Measurements from ENCODE around the gene ADAM30.

Gene ADAM30

GRCh38 chr1:119893238-119893791 lies 3.0 kb downstream of the ADAM30 start:
- no peaks in the 10 kb centered on the region for H3K9me3 ChIP-seq (ENCODE audit: control insufficient read depth, low read length)
- H3K4me1 ChIP-seq (ENCODE audit: control insufficient read depth, insufficient read depth, low read length, poor library complexity, severe bottlenecking), result no peaks in the 10 kb centered on the region
- H3K36me3 ChIP-seq (ENCODE audit: control insufficient read depth, insufficient read depth, low read length), result no peaks in the 10 kb centered on the region
- H3K4me3 ChIP-seq (ENCODE audit: extremely low read depth, insufficient read depth, low read length, poor library complexity, severe bottlenecking), result no peak overlapping the region
- no peak overlapping the region for H3K27ac ChIP-seq (ENCODE audit: low read depth, low read length, severe bottlenecking)
- 76 to 100% methylated on average over 2 to 3 of the region's 6 CpGs for WGBS, 2 experiments (ENCODE audit: insufficient coverage in 2 of 2)

- Histone ChIP-seq H3K27ac (ENCODE audit: low read depth, low read length, severe bottlenecking) (no peak overlapping the region), H3K36me3 (ENCODE audit: control insufficient read depth, insufficient read depth, low read length) (no peaks in the 10 kb centered on the region), H3K4me3 (ENCODE audit: extremely low read depth, insufficient read depth, low read length, poor library complexity, severe bottlenecking) (no peak overlapping the region), H3K9me3 (ENCODE audit: control insufficient read depth, low read length) (no peaks in the 10 kb centered on the region), H3K4me1 (ENCODE audit: control insufficient read depth, insufficient read depth, low read length, poor library complexity, severe bottlenecking) (no peaks in the 10 kb centered on the region)
- no CpG with 5 or more reads among the region's 1 CpG for WGBS, 2 experiments (ENCODE audit: insufficient coverage in 2 of 2)
These were observed 4.9 kb downstream of the ADAM30 start for GRCh38 chr1:119891386-119891785.

- H3K36me3 ChIP-seq (ENCODE audit: control insufficient read depth, insufficient read depth, low read length), result no peaks in the 10 kb centered on the region
- H3K27ac ChIP-seq (ENCODE audit: low read depth, low read length, severe bottlenecking), result no peak overlapping the region
- H3K4me1 ChIP-seq (ENCODE audit: control insufficient read depth, insufficient read depth, low read length, poor library complexity, severe bottlenecking), result no peaks in the 10 kb centered on the region
- no peaks in the 10 kb centered on the region for H3K9me3 ChIP-seq (ENCODE audit: control insufficient read depth, low read length)
- H3K4me3 ChIP-seq (ENCODE audit: extremely low read depth, insufficient read depth, low read length, poor library complexity, severe bottlenecking), result no peak overlapping the region
These were observed 7.8 kb downstream of the ADAM30 start for GRCh38 chr1:119888476-119888875.

GRCh38 chr1:119887427-119887826 lies 8.9 kb downstream of the ADAM30 start:
- no peak overlapping the region for H3K27ac ChIP-seq (ENCODE audit: low read depth, low read length, severe bottlenecking)
- no peak overlapping the region for H3K4me3 ChIP-seq (ENCODE audit: extremely low read depth, insufficient read depth, low read length, poor library complexity, severe bottlenecking)
- H3K36me3 ChIP-seq (ENCODE audit: control insufficient read depth, insufficient read depth, low read length), result no peaks in the 10 kb centered on the region
- no peaks in the 10 kb centered on the region for H3K4me1 ChIP-seq (ENCODE audit: control insufficient read depth, insufficient read depth, low read length, poor library complexity, severe bottlenecking)
- H3K9me3 ChIP-seq (ENCODE audit: control insufficient read depth, low read length), result no peaks in the 10 kb centered on the region

- no peak overlapping the region for H3K4me3 ChIP-seq (ENCODE audit: extremely low read depth, insufficient read depth, low read length, poor library complexity, severe bottlenecking)
- H3K27ac ChIP-seq (ENCODE audit: low read depth, low read length, severe bottlenecking), result no peak overlapping the region
- WGBS, 2 experiments (ENCODE audit: insufficient coverage in 2 of 2), result 29 to 37% methylated on average over 7 to 8 of the region's 11 CpGs
- no peaks in the 10 kb centered on the region for H3K9me3 ChIP-seq (ENCODE audit: control insufficient read depth, low read length)
- no peaks in the 10 kb centered on the region for H3K4me1 ChIP-seq (ENCODE audit: control insufficient read depth, insufficient read depth, low read length, poor library complexity, severe bottlenecking)
- H3K36me3 ChIP-seq (ENCODE audit: control insufficient read depth, insufficient read depth, low read length), result no peaks in the 10 kb centered on the region
These were observed 10.2 kb downstream of the ADAM30 start for GRCh38 chr1:119885903-119886783.

GRCh38 chr1:119884711-119885110 lies 11.6 kb downstream of the ADAM30 start:
- Histone ChIP-seq H3K4me3 (ENCODE audit: extremely low read depth, insufficient read depth, low read length, poor library complexity, severe bottlenecking) (no peak overlapping the region), H3K4me1 (ENCODE audit: control insufficient read depth, insufficient read depth, low read length, poor library complexity, severe bottlenecking) (no peaks in the 10 kb centered on the region), H3K27ac (ENCODE audit: low read depth, low read length, severe bottlenecking) (no peak overlapping the region), H3K36me3 (ENCODE audit: control insufficient read depth, insufficient read depth, low read length) (no peaks in the 10 kb centered on the region), H3K9me3 (ENCODE audit: control insufficient read depth, low read length) (no peaks in the 10 kb centered on the region)
- WGBS, 2 experiments (ENCODE audit: insufficient coverage in 2 of 2), result 71% methylated on average over 1 of the region's 2 CpGs; no CpG with 5 or more reads in 1 of the 2 experiments

- H3K36me3 ChIP-seq (ENCODE audit: control insufficient read depth, insufficient read depth, low read length), result no peaks in the 10 kb centered on the region
- H3K9me3 ChIP-seq (ENCODE audit: control insufficient read depth, low read length), result no peaks in the 10 kb centered on the region
- no peak overlapping the region for H3K27ac ChIP-seq (ENCODE audit: low read depth, low read length, severe bottlenecking)
- H3K4me1 ChIP-seq (ENCODE audit: control insufficient read depth, insufficient read depth, low read length, poor library complexity, severe bottlenecking), result no peaks in the 10 kb centered on the region
- 80 to 100% methylated on average over 1 of the region's 3 CpGs for WGBS, 2 experiments (ENCODE audit: insufficient coverage in 2 of 2)
- no peak overlapping the region for H3K4me3 ChIP-seq (ENCODE audit: extremely low read depth, insufficient read depth, low read length, poor library complexity, severe bottlenecking)
These were observed 12.5 kb downstream of the ADAM30 start for GRCh38 chr1:119883826-119884225.

- Histone ChIP-seq H3K4me3 (ENCODE audit: extremely low read depth, insufficient read depth, low read length, poor library complexity, severe bottlenecking) (no peak overlapping the region), H3K27ac (ENCODE audit: low read depth, low read length, severe bottlenecking) (no peak overlapping the region), H3K36me3 (ENCODE audit: control insufficient read depth, insufficient read depth, low read length) (no peaks in the 10 kb centered on the region), H3K9me3 (ENCODE audit: control insufficient read depth, low read length) (no peaks in the 10 kb centered on the region), H3K4me1 (ENCODE audit: control insufficient read depth, insufficient read depth, low read length, poor library complexity, severe bottlenecking) (no peaks in the 10 kb centered on the region)
- WGBS, 2 experiments (ENCODE audit: insufficient coverage in 2 of 2), result 84 to 100% methylated on average over 3 to 5 of the region's 5 CpGs
These were observed 13.9 kb downstream of the ADAM30 start for GRCh38 chr1:119882132-119883049.

- WGBS, 2 experiments (ENCODE audit: insufficient coverage in 2 of 2), result 78 to 96% methylated on average over 7 to 9 of the region's 12 CpGs
- Histone ChIP-seq H3K27ac (ENCODE audit: low read depth, low read length, severe bottlenecking) (no peak overlapping the region), H3K36me3 (ENCODE audit: control insufficient read depth, insufficient read depth, low read length) (no peaks in the 10 kb centered on the region), H3K4me1 (ENCODE audit: control insufficient read depth, insufficient read depth, low read length, poor library complexity, severe bottlenecking) (no peaks in the 10 kb centered on the region), H3K4me3 (ENCODE audit: extremely low read depth, insufficient read depth, low read length, poor library complexity, severe bottlenecking) (no peak overlapping the region), H3K9me3 (ENCODE audit: control insufficient read depth, low read length) (no peaks in the 10 kb centered on the region)
These were observed 16.5 kb downstream of the ADAM30 start for GRCh38 chr1:119879510-119880434.

- no peak overlapping the region for H3K27ac ChIP-seq (ENCODE audit: low read depth, low read length, severe bottlenecking)
- no peaks in the 10 kb centered on the region for H3K36me3 ChIP-seq (ENCODE audit: control insufficient read depth, insufficient read depth, low read length)
- H3K9me3 ChIP-seq (ENCODE audit: control insufficient read depth, low read length), result no peaks in the 10 kb centered on the region
- H3K4me1 ChIP-seq (ENCODE audit: control insufficient read depth, insufficient read depth, low read length, poor library complexity, severe bottlenecking), result no peaks in the 10 kb centered on the region
- H3K4me3 ChIP-seq (ENCODE audit: extremely low read depth, insufficient read depth, low read length, poor library complexity, severe bottlenecking), result no peak overlapping the region
These were observed 18.1 kb downstream of the ADAM30 start for GRCh38 chr1:119878171-119878570.

Measured in mesodermal cell (in vitro differentiated cells).